Spleen (tissue), 7 donors: ENCODE results near the gene NRAP.

Experiments used
- POLR2A ChIP-seq, 3 donors: fragments of 450-650 bp; IDR thresholded peaks; one replicate each; pipeline ENCODE4 v1.5.1; 2017; ENCODE audit warnings: antibody characterized with exemption in 3 of 3, mild to moderate bottlenecking in 1 of 3
- TF ChIP-seq, protein P1 (sequence below), 11 experiments: fragments of 200-600 bp in 7 of 11; fragments of 450-650 bp in 4 of 11; sonication (generic) in 4 of 11; IDR thresholded peaks in 8 of 11; conservative IDR thresholded peaks in 3 of 11; 1 replicate in 7 of 11; 2 replicates in 4 of 11; pipeline versions ENCODE4 v1.4.0 to v1.8.0; 2016 to 2021; ENCODE audit warnings: antibody characterized with exemption in 11 of 11, inconsistent platforms in 4 of 11, mild to moderate bottlenecking in 1 of 11
- donor health status: DM: no; HTN: no; CAD: no; lungs with moderate emphysema.
- donor health status: DM: no; HTN: no; CAD: no.
- donor health status: DM: no; HTN: no; CAD: no.

DNA sequence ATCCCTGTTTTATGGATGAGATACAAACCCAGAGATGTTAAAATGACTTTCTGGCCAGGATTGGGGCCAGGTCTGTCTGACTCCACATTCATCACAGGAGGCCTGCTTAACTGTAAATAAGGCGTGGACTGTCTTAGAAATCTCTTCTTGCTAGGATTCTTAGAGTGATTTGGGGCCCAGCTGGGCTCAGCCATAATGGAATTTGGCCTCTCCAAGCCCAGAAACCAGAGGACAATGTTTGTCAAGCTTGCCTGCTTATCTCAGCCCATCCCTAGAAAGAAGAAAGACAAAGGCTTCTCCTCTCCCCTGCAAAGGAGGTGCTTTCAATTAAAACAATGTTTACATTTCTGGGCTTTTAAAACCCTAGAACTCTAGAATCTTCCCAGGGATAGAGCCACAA, 108.1 kb downstream of the NRAP start:
- TF ChIP-seq, protein P1, sequence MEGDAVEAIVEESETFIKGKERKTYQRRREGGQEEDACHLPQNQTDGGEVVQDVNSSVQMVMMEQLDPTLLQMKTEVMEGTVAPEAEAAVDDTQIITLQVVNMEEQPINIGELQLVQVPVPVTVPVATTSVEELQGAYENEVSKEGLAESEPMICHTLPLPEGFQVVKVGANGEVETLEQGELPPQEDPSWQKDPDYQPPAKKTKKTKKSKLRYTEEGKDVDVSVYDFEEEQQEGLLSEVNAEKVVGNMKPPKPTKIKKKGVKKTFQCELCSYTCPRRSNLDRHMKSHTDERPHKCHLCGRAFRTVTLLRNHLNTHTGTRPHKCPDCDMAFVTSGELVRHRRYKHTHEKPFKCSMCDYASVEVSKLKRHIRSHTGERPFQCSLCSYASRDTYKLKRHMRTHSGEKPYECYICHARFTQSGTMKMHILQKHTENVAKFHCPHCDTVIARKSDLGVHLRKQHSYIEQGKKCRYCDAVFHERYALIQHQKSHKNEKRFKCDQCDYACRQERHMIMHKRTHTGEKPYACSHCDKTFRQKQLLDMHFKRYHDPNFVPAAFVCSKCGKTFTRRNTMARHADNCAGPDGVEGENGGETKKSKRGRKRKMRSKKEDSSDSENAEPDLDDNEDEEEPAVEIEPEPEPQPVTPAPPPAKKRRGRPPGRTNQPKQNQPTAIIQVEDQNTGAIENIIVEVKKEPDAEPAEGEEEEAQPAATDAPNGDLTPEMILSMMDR (IDR thresholded peaks at IDR 0.05 in 8 of 11, conservative IDR thresholded peaks at IDR 0.05 in 3 of 11): no peak
- TF ChIP-seq POLR2A (IDR thresholded peaks at IDR 0.05): no peak
